ENCODE results near the gene PRC1.

GRCh38 chr15:90934949-90935751, 59.2 kb downstream of the PRC1 start, which contains the start of gene UNC45A:
- TF ChIP-seq CTCF (IDR thresholded peaks at IDR 0.05), result peak in 1 of 6 experiments; percentile 23
- peak; percentile 93 to 94 for TF ChIP-seq POLR2A (IDR thresholded peaks at IDR 0.05)

All from Peyer's patch (tissue), 4 donors.